ENCODE results near the gene CRAT. TPM values are rescaled to one million over a fixed set of nuclear protein-coding genes. Genes with fewer than 3 reads are reported as not detected.

Gene CRAT
- total and polyA plus RNA-seq, 8 donors: 13.0 to 92.2 (median 29.2) TPM

DNA sequence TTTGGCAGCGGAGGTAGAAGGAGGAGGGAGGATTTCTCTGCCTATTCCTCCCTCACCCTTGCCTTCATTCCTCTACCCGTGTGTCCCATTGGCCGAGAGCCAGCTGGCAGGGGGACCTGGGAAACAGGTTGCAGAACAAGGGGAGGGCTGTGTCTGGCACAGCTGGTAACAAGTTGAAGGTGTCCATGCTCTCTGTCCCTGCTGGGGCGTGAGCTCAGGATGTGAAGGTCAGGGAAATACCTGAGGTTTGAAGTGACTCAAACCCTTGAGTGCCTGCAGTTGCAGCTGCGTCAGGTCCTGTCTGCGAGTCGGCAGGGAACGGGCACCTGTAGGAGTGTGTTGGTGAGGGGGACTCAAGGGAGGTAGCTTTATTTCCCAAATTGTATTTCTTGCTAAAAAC, 58.0 kb downstream of the CRAT start:
- intact Hi-C loops (cut with DNase I; ENCODE audit: low total_unique reads): no loop called here
- peaks cover 5 to 16% (median 14%) of the 10 kb centered on the region in 4 donors for H3K4me1 ChIP-seq
- no peaks in the 10 kb centered on the region for H3K27me3 ChIP-seq
- H3K36me3 ChIP-seq: peaks cover 50 to 98% (median 94%) of the 10 kb centered on the region in 4 donors
- 34 to 59% (median 41%) methylated on average over 8 of the region's 8 CpGs for WGBS, 5 donors
- H3K9me3 ChIP-seq: no peaks in the 10 kb centered on the region
- no peak overlapping the region for H3K4me3 ChIP-seq
- TF ChIP-seq, protein P1, sequence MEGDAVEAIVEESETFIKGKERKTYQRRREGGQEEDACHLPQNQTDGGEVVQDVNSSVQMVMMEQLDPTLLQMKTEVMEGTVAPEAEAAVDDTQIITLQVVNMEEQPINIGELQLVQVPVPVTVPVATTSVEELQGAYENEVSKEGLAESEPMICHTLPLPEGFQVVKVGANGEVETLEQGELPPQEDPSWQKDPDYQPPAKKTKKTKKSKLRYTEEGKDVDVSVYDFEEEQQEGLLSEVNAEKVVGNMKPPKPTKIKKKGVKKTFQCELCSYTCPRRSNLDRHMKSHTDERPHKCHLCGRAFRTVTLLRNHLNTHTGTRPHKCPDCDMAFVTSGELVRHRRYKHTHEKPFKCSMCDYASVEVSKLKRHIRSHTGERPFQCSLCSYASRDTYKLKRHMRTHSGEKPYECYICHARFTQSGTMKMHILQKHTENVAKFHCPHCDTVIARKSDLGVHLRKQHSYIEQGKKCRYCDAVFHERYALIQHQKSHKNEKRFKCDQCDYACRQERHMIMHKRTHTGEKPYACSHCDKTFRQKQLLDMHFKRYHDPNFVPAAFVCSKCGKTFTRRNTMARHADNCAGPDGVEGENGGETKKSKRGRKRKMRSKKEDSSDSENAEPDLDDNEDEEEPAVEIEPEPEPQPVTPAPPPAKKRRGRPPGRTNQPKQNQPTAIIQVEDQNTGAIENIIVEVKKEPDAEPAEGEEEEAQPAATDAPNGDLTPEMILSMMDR (IDR thresholded peaks at IDR 0.05): no peak
- TF ChIP-seq EP300 (IDR thresholded peaks at IDR 0.05) (no peak), POLR2A (IDR thresholded peaks at IDR 0.05) (no peak), POLR2AphosphoS5 (IDR thresholded peaks at IDR 0.05) (peak in 2 of 3 donors; percentile 82 to 90)
- peak overlapping the region; percentile 75 to 88 (median 81) for H3K27ac ChIP-seq
- peak; percentile 93 to 99 for DNase-seq

Other genes with a start within 250 kb of the CRAT start
- 10 to 100 TPM in 2 of 5 donors, 1 to 10 TPM in 2, under 1 TPM in 1; 0.58 to 25.7 (median 6.1) TPM for gene KYAT1, start 228.8 kb downstream of the CRAT start, total RNA-seq
- gene KYAT1, start 228.8 kb downstream of the CRAT start, polyA plus RNA-seq: 1 to 10 TPM; 4.8 to 7.5 (median 5.3) TPM
- 10 to 100 TPM; 14.7 to 63.7 (median 25.1) TPM for gene LRRC8A, start 228.7 kb downstream of the CRAT start, total RNA-seq
- 10 to 100 TPM; 11.2 to 22.7 (median 13.6) TPM for gene LRRC8A, start 228.7 kb downstream of the CRAT start, polyA plus RNA-seq
- 10 to 100 TPM in 4 of 5 donors, 1 to 10 TPM in 1; 1.4 to 37.3 (median 13.8) TPM for gene PHYHD1, start 189.8 kb downstream of the CRAT start, total RNA-seq
- gene PHYHD1, start 189.8 kb downstream of the CRAT start, polyA plus RNA-seq: 10 to 100 TPM; 43.9 to 55.8 (median 49.1) TPM
- 10 to 100 TPM in 1 of 5 donors, 1 to 10 TPM in 3, under 1 TPM in 1; 0.58 to 17.1 (median 9.4) TPM for gene DOLK, start 163.2 kb downstream of the CRAT start, total RNA-seq
- gene DOLK, start 163.2 kb downstream of the CRAT start, polyA plus RNA-seq: 1 to 10 TPM; 3.2 to 8.1 (median 6.2) TPM
- gene NUP188, start 163.1 kb downstream of the CRAT start, total RNA-seq: 10 to 100 TPM; 26.3 to 79.9 (median 51.0) TPM
- gene NUP188, start 163.1 kb downstream of the CRAT start, polyA plus RNA-seq: 10 to 100 TPM in 1 of 3 donors, 1 to 10 TPM in 2; 4.4 to 10.1 (median 9.9) TPM
- gene SH3GLB2, start 82.5 kb downstream of the CRAT start, total RNA-seq: 100 to 1,000 TPM in 4 of 5 donors, 10 to 100 TPM in 1; 50.5 to 408 (median 138) TPM
- 100 to 1,000 TPM in 2 of 3 donors, 10 to 100 TPM in 1; 58.2 to 113 (median 102) TPM for gene SH3GLB2, start 82.5 kb downstream of the CRAT start, polyA plus RNA-seq
- 100 to 1,000 TPM in 1 of 5 donors, 10 to 100 TPM in 4; 34.5 to 175 (median 49.0) TPM for gene MIGA2, start 74.2 kb downstream of the CRAT start, total RNA-seq
- gene MIGA2, start 74.2 kb downstream of the CRAT start, polyA plus RNA-seq: 10 to 100 TPM in 2 of 3 donors, 1 to 10 TPM in 1; 9.0 to 28.2 (median 10.4) TPM
- gene DOLPP1, start 29.7 kb downstream of the CRAT start, total RNA-seq: 10 to 100 TPM in 4 of 5 donors, 1 to 10 TPM in 1; 5.5 to 84.0 (median 17.4) TPM
- gene DOLPP1, start 29.7 kb downstream of the CRAT start, polyA plus RNA-seq: 10 to 100 TPM in 1 of 3 donors, 1 to 10 TPM in 2; 3.4 to 11.4 (median 8.3) TPM
- gene PTPA, start 622 bp upstream of the CRAT start, total RNA-seq: 100 to 1,000 TPM in 1 of 5 donors, 10 to 100 TPM in 4; 12.3 to 118 (median 48.8) TPM
- 100 to 1,000 TPM in 1 of 3 donors, 10 to 100 TPM in 2; 69.2 to 111 (median 77.9) TPM for gene PTPA, start 622 bp upstream of the CRAT start, polyA plus RNA-seq
- gene IER5L, start 67.5 kb upstream of the CRAT start, total RNA-seq: 10 to 100 TPM in 1 of 5 donors, 1 to 10 TPM in 4; 2.6 to 30.4 (median 4.5) TPM
- gene IER5L, start 67.5 kb upstream of the CRAT start, polyA plus RNA-seq: 10 to 100 TPM in 2 of 3 donors, 1 to 10 TPM in 1; 7.2 to 25.1 (median 17.0) TPM

Data from stomach (tissue), 9 donors.